Measurements from ENCODE around the gene TGFBR3L. TPM values are rescaled to one million over a fixed set of nuclear protein-coding genes. Genes with fewer than 3 reads are reported as not detected.

Gene TGFBR3L
- total and polyA plus RNA-seq, 2 of the 13 experiments (the other 11 are each of a cell fraction or from before 2014, with no cell fraction given): 0.20 to 1.0 TPM

GRCh38 chr19:7925171-7925851, 10.7 kb downstream of the TGFBR3L start (continued):
- TF ChIP-seq ETV5 (CRISPR knock-in tag; IDR thresholded peaks at IDR 0.05; ENCODE audit: borderline replicate concordance): peak; percentile 32; the same call in 1 of the 2 replicates
- no peak for TF ChIP-seq ZMYM3 (CRISPR knock-in tag; IDR thresholded peaks at IDR 0.05)
- TF ChIP-seq, protein P1, sequence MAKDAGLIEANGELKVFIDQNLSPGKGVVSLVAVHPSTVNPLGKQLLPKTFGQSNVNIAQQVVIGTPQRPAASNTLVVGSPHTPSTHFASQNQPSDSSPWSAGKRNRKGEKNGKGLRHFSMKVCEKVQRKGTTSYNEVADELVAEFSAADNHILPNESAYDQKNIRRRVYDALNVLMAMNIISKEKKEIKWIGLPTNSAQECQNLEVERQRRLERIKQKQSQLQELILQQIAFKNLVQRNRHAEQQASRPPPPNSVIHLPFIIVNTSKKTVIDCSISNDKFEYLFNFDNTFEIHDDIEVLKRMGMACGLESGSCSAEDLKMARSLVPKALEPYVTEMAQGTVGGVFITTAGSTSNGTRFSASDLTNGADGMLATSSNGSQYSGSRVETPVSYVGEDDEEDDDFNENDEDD (CRISPR knock-in tag; IDR thresholded peaks at IDR 0.05; ENCODE audit: borderline replicate concordance): peak; percentile 95
- TF ChIP-seq ZNF761 (CRISPR knock-in tag; conservative IDR thresholded peaks at IDR 0.05): peak; percentile 54; the same call in 1 of the 2 replicates
- peak; percentile 87 for TF ChIP-seq HOXA9 (CRISPR knock-in tag; IDR thresholded peaks at IDR 0.05; ENCODE audit: borderline replicate concordance)
- peak; percentile 47 for TF ChIP-seq YY1 (IDR thresholded peaks at IDR 0.05; ENCODE audit: insufficient read depth, insufficient replicate concordance, low read depth, low read length)
- TF ChIP-seq ZFYVE20 (CRISPR knock-in tag; IDR thresholded peaks at IDR 0.05; ENCODE audit: borderline replicate concordance, low read depth): peak; percentile 92
- peak; percentile 48; the same call in 1 of the 2 replicates for TF ChIP-seq RXRB (CRISPR knock-in tag; IDR thresholded peaks at IDR 0.05; ENCODE audit: borderline replicate concordance)
- peak; percentile 42; the same call in 1 of the 2 replicates for TF ChIP-seq ZBTB20 (CRISPR knock-in tag; IDR thresholded peaks at IDR 0.05; ENCODE audit: borderline replicate concordance, low read depth)
- TF ChIP-seq FOXA1 (IDR thresholded peaks at IDR 0.05): no peak
- peak; percentile 40 for TF ChIP-seq FOXA1 (CRISPR knock-in tag; IDR thresholded peaks at IDR 0.05)
- TF ChIP-seq ZNF800 (CRISPR knock-in tag; IDR thresholded peaks at IDR 0.05): peak; percentile 86
- TF ChIP-seq CREB3 (CRISPR knock-in tag; IDR thresholded peaks at IDR 0.05): peak; percentile 87; the same call in 1 of the 2 replicates
- peak; percentile 23; the same call in 1 of the 2 replicates for TF ChIP-seq FOXK1 (CRISPR knock-in tag; IDR thresholded peaks at IDR 0.05; ENCODE audit: borderline replicate concordance, low read depth)
- TF ChIP-seq STAG1 (CRISPR knock-in tag; IDR thresholded peaks at IDR 0.05): peak; percentile 73
- TF ChIP-seq HOXA3 (CRISPR knock-in tag; IDR thresholded peaks at IDR 0.05): peak; percentile 82
- TF ChIP-seq, protein P2, sequence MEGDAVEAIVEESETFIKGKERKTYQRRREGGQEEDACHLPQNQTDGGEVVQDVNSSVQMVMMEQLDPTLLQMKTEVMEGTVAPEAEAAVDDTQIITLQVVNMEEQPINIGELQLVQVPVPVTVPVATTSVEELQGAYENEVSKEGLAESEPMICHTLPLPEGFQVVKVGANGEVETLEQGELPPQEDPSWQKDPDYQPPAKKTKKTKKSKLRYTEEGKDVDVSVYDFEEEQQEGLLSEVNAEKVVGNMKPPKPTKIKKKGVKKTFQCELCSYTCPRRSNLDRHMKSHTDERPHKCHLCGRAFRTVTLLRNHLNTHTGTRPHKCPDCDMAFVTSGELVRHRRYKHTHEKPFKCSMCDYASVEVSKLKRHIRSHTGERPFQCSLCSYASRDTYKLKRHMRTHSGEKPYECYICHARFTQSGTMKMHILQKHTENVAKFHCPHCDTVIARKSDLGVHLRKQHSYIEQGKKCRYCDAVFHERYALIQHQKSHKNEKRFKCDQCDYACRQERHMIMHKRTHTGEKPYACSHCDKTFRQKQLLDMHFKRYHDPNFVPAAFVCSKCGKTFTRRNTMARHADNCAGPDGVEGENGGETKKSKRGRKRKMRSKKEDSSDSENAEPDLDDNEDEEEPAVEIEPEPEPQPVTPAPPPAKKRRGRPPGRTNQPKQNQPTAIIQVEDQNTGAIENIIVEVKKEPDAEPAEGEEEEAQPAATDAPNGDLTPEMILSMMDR (CRISPR knock-in tag; IDR thresholded peaks at IDR 0.05): peak; percentile 93
- peak; percentile 92 for TF ChIP-seq ZNF777 (CRISPR knock-in tag; IDR thresholded peaks at IDR 0.05)
- TF ChIP-seq ZNF691 (CRISPR knock-in tag; IDR thresholded peaks at IDR 0.05; ENCODE audit: borderline replicate concordance, low read depth): peak; percentile 68; the same call in 1 of the 2 replicates
- TF ChIP-seq, protein P3, sequence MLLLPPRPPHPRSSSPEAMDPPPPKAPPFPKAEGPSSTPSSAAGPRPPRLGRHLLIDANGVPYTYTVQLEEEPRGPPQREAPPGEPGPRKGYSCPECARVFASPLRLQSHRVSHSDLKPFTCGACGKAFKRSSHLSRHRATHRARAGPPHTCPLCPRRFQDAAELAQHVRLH (CRISPR knock-in tag; IDR thresholded peaks at IDR 0.05; ENCODE audit: borderline replicate concordance, low read depth): peak; percentile 39; the same call in 1 of the 2 replicates
- TF ChIP-seq ZSCAN12 (CRISPR knock-in tag; IDR thresholded peaks at IDR 0.05): 0 out of 2 replicates have a peak, but pooled peaks have one; percentile 68
- peak; percentile 62; the same call in 1 of the 2 replicates for TF ChIP-seq ZNF329 (CRISPR knock-in tag; IDR thresholded peaks at IDR 0.05; ENCODE audit: low read depth)

Data from HepG2 (cell line).